Colon (tissue), 2 donors: ENCODE measurements around the gene GCN1.
"Not testable (repeated sequence)": the region's sequence is repeated elsewhere in the genome, so short reads cannot be mapped to it uniquely, and the experiment has no call there.

Experiments
- FAIRE-seq: peaks from 2 replicates; lab custom pipeline; 2012; peaks lifted over from hg19 to GRCh38; lab: Jason Lieb, UNC
- donor health status: control.
- donor health status: control.

Gene GCN1, protein sequence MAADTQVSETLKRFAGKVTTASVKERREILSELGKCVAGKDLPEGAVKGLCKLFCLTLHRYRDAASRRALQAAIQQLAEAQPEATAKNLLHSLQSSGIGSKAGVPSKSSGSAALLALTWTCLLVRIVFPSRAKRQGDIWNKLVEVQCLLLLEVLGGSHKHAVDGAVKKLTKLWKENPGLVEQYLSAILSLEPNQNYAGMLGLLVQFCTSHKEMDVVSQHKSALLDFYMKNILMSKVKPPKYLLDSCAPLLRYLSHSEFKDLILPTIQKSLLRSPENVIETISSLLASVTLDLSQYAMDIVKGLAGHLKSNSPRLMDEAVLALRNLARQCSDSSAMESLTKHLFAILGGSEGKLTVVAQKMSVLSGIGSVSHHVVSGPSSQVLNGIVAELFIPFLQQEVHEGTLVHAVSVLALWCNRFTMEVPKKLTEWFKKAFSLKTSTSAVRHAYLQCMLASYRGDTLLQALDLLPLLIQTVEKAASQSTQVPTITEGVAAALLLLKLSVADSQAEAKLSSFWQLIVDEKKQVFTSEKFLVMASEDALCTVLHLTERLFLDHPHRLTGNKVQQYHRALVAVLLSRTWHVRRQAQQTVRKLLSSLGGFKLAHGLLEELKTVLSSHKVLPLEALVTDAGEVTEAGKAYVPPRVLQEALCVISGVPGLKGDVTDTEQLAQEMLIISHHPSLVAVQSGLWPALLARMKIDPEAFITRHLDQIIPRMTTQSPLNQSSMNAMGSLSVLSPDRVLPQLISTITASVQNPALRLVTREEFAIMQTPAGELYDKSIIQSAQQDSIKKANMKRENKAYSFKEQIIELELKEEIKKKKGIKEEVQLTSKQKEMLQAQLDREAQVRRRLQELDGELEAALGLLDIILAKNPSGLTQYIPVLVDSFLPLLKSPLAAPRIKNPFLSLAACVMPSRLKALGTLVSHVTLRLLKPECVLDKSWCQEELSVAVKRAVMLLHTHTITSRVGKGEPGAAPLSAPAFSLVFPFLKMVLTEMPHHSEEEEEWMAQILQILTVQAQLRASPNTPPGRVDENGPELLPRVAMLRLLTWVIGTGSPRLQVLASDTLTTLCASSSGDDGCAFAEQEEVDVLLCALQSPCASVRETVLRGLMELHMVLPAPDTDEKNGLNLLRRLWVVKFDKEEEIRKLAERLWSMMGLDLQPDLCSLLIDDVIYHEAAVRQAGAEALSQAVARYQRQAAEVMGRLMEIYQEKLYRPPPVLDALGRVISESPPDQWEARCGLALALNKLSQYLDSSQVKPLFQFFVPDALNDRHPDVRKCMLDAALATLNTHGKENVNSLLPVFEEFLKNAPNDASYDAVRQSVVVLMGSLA (N-terminal part only)

DNA sequence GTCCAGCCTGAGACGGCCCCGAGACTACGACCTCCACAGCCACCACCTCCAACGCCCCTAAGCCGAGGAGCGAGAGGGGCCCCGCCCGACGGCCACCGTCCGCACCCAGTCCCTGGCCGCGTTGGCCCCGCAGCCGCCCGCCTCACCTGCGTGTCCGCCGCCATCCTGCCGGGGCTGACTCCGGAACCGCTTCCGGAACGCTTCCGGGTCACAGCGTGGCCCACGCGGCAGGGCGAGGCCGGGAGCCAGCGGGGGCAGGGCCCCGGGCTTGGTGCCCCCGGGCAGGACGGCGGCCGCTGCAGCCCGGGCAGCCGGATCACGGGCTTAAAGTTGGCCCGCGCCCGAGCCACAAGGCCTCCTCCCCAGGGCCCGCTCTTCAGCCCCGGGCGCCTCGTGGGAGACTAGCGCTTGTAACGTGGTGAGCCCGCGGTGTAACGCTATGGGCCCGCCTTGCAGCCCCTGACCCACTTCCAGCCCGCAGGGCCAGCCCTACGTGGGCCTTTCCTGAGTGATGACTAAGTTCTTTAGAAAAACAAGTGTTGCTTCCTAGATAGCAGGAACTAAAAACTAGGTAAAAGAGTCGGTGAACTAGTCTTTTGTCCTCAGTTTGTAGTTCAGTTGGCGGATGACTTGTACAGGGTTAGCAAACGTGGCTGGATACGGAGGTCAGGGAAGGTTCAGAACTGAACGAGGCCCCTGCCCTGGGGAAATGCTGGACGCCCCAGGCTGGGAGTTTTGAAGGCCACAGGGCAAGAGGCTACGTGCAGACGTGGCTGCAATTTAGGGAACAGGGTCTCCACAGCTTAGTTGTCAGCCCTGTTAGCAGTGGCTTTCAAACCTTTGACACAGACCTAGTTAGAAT, at the start of gene GCN1:
GCN1 (minus strand) TSS at position 182 of the 862 bp plus-strand sequence; CDS start at position 164, 18 bp downstream.
- no peak for FAIRE-seq

GRCh38 chr12:120242971-120243699, 48.6 kb upstream of the GCN1 start:
- FAIRE-seq = no peak

DNA sequence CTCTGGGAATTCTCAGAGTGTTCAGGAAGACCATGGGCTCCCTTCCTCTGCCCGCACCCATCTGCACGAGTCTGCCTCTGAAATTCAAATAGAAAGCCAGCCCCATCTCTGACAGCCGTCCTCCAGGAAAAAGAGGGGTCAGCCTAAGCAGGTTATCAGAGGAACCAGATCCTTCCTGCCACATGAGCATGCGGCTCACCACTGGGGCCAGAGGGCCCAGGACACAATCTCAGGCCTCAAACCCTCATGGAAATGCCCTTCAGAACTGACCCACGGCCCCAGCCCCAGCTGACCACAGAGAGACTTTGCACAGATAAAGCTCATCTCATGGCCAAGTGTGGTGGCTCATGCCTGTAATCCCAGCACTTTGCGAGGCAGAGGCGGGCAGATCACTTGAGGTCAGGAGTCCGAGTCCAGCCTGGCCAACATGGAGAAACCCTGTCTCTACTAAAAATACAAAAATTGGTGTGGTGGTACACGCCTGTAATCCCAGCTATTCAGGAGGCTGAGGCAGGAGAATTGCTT, 47.8 kb upstream of the GCN1 start:
- FAIRE-seq = no peak

GRCh38 chr12:120241561-120242274, 47.2 kb upstream of the GCN1 start:
- FAIRE-seq = no peak

DNA sequence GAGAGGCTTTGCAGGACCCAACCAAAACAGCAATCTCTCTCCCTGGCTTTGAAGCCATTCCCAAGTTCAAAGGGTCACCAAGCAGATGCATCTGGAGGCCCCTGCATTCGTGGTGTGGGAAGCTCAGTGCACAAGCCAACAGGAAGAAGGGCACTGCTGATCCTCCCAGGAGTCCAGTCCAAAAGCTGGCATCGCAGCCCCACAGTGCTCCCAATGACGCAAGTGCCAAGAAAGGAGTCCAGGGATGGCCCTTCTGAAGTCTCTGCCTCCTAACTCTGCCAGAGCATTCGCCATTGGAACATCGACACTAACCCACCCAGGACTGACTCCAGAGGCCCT, 45.9 kb upstream of the GCN1 start:
- FAIRE-seq = no peak

- no peak for FAIRE-seq
These were observed 45.4 kb upstream of the GCN1 start for GRCh38 chr12:120239776-120240494.

DNA sequence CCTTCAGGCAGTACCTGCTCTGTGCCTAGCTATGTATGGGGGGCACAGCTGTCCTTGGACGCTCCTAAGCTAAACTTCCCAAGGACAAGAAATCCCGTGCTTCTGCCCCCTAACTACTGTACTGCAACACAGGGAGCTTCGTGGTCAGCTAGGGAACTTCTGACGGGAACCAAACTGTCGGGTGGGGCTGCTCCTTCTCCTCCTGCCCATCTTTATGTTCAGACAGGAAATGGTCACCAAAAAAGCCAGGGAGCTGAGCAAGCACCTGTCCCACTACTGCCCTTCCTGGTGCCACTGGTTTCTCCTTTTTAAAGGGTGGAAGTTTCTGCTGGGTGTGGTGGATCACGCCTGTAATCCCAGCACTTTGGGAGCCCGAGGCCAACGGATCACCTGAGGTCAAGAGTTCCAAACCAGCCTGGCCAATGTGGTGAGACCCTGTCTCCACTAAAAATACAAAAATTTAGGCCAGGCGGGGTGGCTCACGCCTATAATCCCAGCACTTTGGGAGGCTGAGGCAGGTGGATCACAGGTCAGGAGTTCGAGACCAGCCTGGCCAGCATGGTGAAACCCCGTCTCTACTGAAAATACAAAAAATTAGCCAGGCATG, 44.4 kb upstream of the GCN1 start:
- no peak for FAIRE-seq

GRCh38 chr12:120238217-120238616, 43.7 kb upstream of the GCN1 start:
- FAIRE-seq = no peak

- no peak for FAIRE-seq
These were observed 43.1 kb upstream of the GCN1 start for GRCh38 chr12:120237360-120238171.

DNA sequence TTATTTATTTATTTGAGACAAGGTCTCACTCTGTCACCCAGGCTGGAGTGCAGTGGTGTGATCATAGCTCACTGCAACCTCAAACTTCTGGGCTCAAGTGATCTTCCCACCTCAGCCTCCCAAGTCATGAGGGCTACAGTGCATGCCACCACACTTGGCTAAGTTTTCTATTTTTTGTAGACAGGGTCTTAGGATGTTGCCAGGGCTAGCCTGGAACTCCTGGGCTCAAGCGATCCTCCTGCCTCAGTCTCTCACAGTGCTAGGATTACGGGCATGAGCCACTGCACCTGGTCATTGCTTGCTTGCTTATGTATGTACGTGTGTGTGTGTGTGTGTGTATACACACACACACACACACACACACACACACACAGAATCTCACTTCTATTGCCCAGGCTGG, 42.3 kb upstream of the GCN1 start:
- not testable (repeated sequence) for FAIRE-seq

DNA sequence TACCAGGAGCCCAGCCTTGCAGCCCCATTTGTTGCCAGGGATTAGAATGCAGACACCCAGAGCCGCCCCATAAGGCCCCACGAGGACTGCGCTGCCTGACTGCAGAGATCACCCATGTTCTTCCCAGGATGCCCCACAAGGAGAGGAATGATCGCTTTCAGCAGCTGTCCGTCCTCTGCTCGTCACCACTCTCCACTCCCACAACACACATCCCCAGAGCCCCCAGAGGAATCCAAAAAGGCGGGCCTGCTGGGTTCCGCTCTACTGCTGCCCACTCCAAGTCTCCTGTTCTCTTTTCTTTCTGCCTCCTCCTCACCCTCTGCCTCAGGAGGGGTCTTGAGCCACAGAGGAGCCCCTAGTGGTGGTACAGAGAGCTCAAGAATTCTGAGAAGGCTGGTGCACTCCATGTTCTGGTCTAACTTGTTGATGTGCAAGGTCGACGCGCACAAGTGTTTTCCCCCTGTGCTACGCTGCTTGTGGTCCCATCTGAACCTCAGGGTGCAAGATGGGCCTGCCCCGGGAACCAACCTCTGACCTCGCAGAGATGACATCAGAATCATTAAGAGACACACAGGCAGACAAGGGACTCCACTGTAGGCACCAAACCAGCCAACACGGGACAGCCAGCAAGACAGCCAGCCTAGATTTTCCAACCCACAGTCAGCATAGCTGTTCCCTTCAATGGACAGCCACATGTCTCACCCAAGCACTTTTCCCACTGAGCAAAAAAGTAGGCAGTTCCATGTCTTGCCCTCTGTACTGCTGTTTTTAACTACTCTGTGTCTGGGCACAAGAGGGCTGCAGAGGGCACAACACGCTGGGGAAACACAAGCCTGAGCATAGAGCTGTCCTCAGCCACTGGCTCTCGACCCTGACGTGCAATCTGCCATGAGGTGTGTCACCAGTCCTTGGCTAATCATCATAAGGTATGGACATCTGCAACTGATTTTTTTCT, 41.1 kb upstream of the GCN1 start:
- FAIRE-seq = no peak

GRCh38 chr12:120234643-120235368, 40.3 kb upstream of the GCN1 start:
- FAIRE-seq = no peak

DNA sequence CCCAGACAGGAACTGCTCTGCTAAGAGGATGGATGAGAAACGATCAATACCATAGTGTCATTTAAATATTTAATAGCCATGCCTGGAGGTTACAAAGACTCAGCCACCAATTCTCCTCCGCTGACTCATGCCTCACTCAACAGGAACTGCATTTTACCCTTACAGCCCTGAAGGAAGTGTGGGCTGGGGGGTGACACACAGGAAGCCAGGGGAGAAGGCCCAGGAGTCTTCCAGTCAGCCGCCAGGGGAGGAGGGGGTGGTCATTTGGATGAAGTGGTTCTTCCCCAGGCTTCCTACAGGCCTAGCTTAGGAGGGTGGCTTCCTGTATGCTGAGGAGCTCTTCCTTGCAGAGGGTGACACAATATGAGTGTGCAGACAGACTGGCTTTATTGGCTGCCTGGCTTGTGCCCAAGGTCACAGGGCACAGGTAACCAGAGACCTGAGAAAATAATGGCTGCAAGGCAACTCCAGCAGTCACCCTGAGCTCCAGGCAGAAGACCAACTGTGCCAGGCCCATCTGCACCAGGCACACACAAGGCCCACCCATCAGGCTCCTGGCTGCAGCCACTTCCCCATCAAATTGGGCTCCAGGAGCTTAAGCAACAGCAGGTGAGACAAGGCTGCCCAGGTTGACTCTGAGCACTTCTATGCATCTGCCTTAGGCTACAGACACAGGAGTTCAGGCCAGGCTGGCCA, 36.9 kb upstream of the GCN1 start:
- FAIRE-seq = no peak

GRCh38 chr12:120230974-120231315, 36.4 kb upstream of the GCN1 start:
- FAIRE-seq = no peak

GRCh38 chr12:120230326-120230973, 35.9 kb upstream of the GCN1 start:
- no peak for FAIRE-seq
